LNCaP clone FGC (cell line): ENCODE data around the gene INO80E.

Experiments
- DNase-seq: peaks from one replicate; pipeline ENCODE4 v3.0.0-alpha.2; 2011; ENCODE audit warnings: low read depth
- H3K4me3 ChIP-seq: 2 replicates; pipeline ENCODE4 v1.5.1; 2011; ENCODE audit warnings: mild to moderate bottlenecking, low read depth, low read length, control low read depth
- CTCF ChIP-seq: IDR thresholded peaks from 2 replicates; pipeline ENCODE4 v1.5.1; 2012; ENCODE audit warnings: mild to moderate bottlenecking; ENCODE audit not compliant: control insufficient read depth, insufficient read depth; ENCODE audit errors: extremely low read depth

Gene INO80E

GRCh38 chr16:30002614-30003346 lies 6.7 kb downstream of the INO80E start:
- DNase-seq: no peak
- TF ChIP-seq CTCF: no peak
- H3K4me3 ChIP-seq: no peak overlapping the region

GRCh38 chr16:30003670-30004423 lies 7.8 kb downstream of the INO80E start:
- no peak for DNase-seq
- H3K4me3 ChIP-seq: no peak overlapping the region
- TF ChIP-seq CTCF: no peak

- TF ChIP-seq CTCF: no peak
- no peak for DNase-seq
- H3K4me3 ChIP-seq: no peak overlapping the region
Measured at GRCh38 chr16:30004424-30004776, 8.4 kb downstream of the INO80E start.

GRCh38 chr16:30004811-30005242 lies 8.8 kb downstream of the INO80E start:
- TF ChIP-seq CTCF: no peak
- DNase-seq: no peak
- no peak overlapping the region for H3K4me3 ChIP-seq

GRCh38 chr16:30005341-30006094 lies 9.5 kb downstream of the INO80E start:
- peak; percentile 62 for TF ChIP-seq CTCF
- no peak for DNase-seq
- no peak overlapping the region for H3K4me3 ChIP-seq

- no peak for TF ChIP-seq CTCF
- DNase-seq: no peak
- no peak overlapping the region for H3K4me3 ChIP-seq
Measured at GRCh38 chr16:30006095-30006473, 10.0 kb downstream of the INO80E start.
